GM10266 (cell line): ENCODE data around the gene IFNA6.

ENCODE experiments used
- DNase-seq: peaks from one replicate; pipeline ENCODE4 v3.0.0; 2012; ENCODE audit errors: extremely low spot score
- TF ChIP-seq, protein P1 (sequence below): IDR thresholded peaks from 2 replicates; pipeline ENCODE4 v1.5.1; 2012; ENCODE audit warnings: mild to moderate bottlenecking, low read depth; ENCODE audit not compliant: control insufficient read depth, insufficient read depth; ENCODE audit errors: missing control alignments

Gene IFNA6

GRCh38 chr9:21340735-21341134, 10.0 kb downstream of the IFNA6 start:
- TF ChIP-seq, protein P1, sequence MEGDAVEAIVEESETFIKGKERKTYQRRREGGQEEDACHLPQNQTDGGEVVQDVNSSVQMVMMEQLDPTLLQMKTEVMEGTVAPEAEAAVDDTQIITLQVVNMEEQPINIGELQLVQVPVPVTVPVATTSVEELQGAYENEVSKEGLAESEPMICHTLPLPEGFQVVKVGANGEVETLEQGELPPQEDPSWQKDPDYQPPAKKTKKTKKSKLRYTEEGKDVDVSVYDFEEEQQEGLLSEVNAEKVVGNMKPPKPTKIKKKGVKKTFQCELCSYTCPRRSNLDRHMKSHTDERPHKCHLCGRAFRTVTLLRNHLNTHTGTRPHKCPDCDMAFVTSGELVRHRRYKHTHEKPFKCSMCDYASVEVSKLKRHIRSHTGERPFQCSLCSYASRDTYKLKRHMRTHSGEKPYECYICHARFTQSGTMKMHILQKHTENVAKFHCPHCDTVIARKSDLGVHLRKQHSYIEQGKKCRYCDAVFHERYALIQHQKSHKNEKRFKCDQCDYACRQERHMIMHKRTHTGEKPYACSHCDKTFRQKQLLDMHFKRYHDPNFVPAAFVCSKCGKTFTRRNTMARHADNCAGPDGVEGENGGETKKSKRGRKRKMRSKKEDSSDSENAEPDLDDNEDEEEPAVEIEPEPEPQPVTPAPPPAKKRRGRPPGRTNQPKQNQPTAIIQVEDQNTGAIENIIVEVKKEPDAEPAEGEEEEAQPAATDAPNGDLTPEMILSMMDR = no peak
- no peak for DNase-seq

- TF ChIP-seq, protein P1 = no peak
- no peak for DNase-seq
These were observed 14.2 kb downstream of the IFNA6 start for GRCh38 chr9:21336457-21336856.

GRCh38 chr9:21334701-21335632, 15.7 kb downstream of the IFNA6 start, which contains the start of gene KLHL9:
Gene KLHL9 (minus strand): TSS chr9:21335404. CDS start chr9:21334859, 545 bp downstream.
- DNase-seq = peak; percentile 87
- TF ChIP-seq, protein P1 = no peak

- DNase-seq = no peak
- TF ChIP-seq, protein P1 = no peak
These were observed 17.5 kb downstream of the IFNA6 start for GRCh38 chr9:21333226-21333625.

- no peak for DNase-seq
- TF ChIP-seq, protein P1 = no peak
These were observed 18.8 kb downstream of the IFNA6 start for GRCh38 chr9:21331676-21332402.

DNA sequence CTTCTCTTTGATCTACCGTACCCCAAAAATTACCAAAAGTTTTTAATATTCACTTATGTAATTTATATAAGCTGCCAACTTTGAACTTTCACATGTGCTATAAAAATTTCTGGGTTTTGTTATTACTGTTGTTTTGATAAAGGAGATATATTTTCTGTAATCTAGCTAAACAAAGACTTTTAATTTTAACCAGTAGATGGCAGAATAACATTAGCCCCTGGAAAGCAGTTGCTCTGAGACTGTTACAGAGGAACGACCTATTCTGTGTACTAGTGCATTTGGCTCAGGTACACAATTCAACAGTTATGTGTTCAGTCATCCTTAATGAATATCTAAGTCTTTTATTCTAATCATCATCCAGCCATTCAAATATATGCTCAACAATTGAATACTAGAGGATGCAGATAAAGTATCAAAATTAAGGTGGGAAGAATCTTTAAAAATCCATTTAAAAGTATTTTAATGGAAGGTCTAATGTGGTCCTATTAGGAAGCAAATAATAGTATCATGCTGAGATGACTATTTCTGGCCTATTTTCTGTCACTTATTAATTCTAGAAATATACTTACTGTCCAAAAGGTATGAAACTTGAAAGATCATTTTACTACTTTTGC, 24.1 kb downstream of the IFNA6 start:
- TF ChIP-seq, protein P1 = peak; percentile 37
- DNase-seq = peak; percentile 40
